ENCODE results near the gene ATP6V1G1. TPM values are rescaled to one million over a fixed set of nuclear protein-coding genes. Genes with fewer than 3 reads are reported as not detected.
A peak's percentile ranks its signal among the peaks of the same experiment; 100 is the strongest.
"Not testable (repeated sequence)": the region's sequence is repeated elsewhere in the genome, so short reads cannot be mapped to it uniquely, and the experiment has no call there.

Gene ATP6V1G1
- total RNA-seq = 130 TPM

GRCh38 chr9:114587345-114588202, at the start of gene ATP6V1G1:
ATP6V1G1 (plus strand) TSS chr9:114587769; CDS start chr9:114587839, 70 bp downstream.
- DNase-seq = peak; percentile 100

- no peak for DNase-seq
Measured at GRCh38 chr9:114538241-114538640, 49.3 kb upstream of the ATP6V1G1 start.

- no peak for DNase-seq
Measured at GRCh38 chr9:114539701-114540380, 47.7 kb upstream of the ATP6V1G1 start.

- DNase-seq = no peak
Measured at GRCh38 chr9:114545055-114545454, 42.5 kb upstream of the ATP6V1G1 start.

- no peak for DNase-seq
Measured at GRCh38 chr9:114546851-114547250, 40.7 kb upstream of the ATP6V1G1 start.

- DNase-seq = no peak
Measured at GRCh38 chr9:114549697-114550330, 37.8 kb upstream of the ATP6V1G1 start.

- peak; percentile 8 for DNase-seq
Measured at GRCh38 chr9:114551750-114552685, 35.6 kb upstream of the ATP6V1G1 start.

- no peak for DNase-seq
Measured at GRCh38 chr9:114552706-114553105, 34.9 kb upstream of the ATP6V1G1 start.

- DNase-seq = no peak
Measured at GRCh38 chr9:114553202-114553601, 34.4 kb upstream of the ATP6V1G1 start.

GRCh38 chr9:114555696-114556095, 31.9 kb upstream of the ATP6V1G1 start:
- no peak for DNase-seq

GRCh38 chr9:114558027-114558675, 29.4 kb upstream of the ATP6V1G1 start:
- DNase-seq = peak; percentile 26

GRCh38 chr9:114559830-114560513, 27.6 kb upstream of the ATP6V1G1 start:
- peak; percentile 12 for DNase-seq

GRCh38 chr9:114560956-114561355, 26.6 kb upstream of the ATP6V1G1 start:
- no peak for DNase-seq

- no peak for DNase-seq
Measured at GRCh38 chr9:114561771-114562170, 25.8 kb upstream of the ATP6V1G1 start.

- no peak for DNase-seq
Measured at GRCh38 chr9:114565204-114565603, 22.4 kb upstream of the ATP6V1G1 start.

GRCh38 chr9:114570742-114571141, 16.8 kb upstream of the ATP6V1G1 start:
- DNase-seq = no peak

- no peak for DNase-seq
Measured at GRCh38 chr9:114571391-114571790, 16.2 kb upstream of the ATP6V1G1 start.

GRCh38 chr9:114572199-114572598, 15.4 kb upstream of the ATP6V1G1 start:
- DNase-seq = no peak

- DNase-seq = no peak
Measured at GRCh38 chr9:114574438-114574837, 13.1 kb upstream of the ATP6V1G1 start.

GRCh38 chr9:114576779-114577178, 10.8 kb upstream of the ATP6V1G1 start:
- DNase-seq = not testable (repeated sequence)

- not testable (repeated sequence) for DNase-seq
Measured at GRCh38 chr9:114578134-114578533, 9.4 kb upstream of the ATP6V1G1 start.
